NCI-H2196 (cell line): Measurements from ENCODE around the gene SPATA6L.

ENCODE experiments used
- DNase-seq: peaks from one replicate; lab custom pipeline; 2025; ENCODE audit not compliant: unreplicated experiment; lab: John Stamatoyannopoulos, UW

SPATA6L gene

DNA sequence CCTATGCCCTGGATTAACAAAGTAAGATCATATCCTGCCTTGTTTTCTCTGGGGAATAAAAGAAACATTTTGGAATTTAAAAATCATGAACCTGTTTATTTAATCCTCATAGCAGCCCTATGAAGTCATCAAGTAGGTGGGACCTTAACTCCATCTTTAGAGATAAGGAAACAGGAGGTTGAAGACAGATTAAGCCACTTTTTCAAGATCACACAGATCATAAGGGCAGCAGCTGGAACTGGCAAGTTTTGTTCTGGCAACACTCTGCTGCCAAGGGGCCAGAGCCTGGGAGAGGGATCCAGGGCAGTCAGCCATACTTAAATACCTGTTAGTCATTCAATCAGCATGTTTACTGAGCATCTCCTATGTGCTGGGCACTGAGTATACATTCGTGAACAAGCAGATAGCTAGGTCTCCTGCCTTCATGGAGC, 112.3 kb downstream of the SPATA6L start:
- no peak for DNase-seq

DNA sequence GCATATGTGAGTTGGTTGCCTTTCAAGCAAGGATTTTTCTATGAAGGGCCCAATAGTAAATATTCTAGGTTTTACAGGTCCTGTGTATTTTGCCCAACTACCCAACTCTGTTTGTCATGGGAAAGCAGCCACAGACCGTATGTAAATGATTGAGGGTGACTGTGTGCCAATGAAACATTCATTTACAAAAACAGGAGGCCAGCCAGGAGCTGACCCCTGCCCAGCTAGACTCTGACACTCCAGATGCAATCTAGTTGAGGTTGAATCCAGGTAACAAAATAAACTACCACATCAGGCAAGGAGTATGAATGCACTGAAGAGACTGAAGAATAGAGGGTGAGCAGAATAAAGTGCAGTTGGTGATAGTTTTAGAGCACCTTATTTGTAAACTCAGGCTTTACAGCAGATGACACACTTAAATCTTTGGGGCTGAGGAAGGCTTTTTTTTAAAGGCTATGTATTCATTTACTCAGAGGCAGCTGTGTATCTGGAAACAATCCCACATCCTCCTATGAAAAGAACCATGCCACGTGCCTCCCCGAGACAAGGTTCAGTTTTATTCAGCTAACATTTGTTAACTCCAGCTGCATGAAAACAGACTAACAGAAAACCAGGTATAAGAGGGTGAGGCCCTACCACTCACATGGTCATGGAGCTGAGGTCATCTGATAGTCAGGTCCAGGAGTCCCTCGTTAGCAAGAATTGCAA, 115.3 kb downstream of the SPATA6L start:
- DNase-seq: no peak

DNA sequence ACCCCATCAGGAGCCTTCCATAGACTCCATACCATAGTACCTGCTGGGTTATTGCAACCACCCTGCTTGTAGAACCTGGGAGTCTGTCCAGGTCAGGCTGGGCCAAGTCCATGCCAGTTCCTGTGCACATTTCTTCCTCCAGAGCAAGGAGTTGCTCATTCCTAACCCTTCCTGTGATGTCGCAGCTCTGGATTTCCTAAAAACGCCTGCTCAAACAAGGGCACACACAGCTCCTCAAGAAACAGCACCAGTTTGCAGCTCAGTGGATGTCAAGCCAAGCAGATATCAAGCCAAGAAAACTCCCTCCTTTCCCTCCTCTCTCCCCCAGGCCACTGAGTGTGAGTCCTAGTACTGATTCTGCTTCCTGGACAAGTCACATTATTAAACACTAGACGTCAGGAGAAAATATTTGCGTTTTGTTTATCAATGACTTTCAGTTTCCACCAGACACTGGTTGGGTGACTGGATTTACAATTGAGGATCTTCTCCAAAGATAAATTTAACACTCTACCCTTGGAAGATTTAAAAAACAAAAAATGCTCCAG, 116.5 kb downstream of the SPATA6L start:
- DNase-seq: no peak

DNA sequence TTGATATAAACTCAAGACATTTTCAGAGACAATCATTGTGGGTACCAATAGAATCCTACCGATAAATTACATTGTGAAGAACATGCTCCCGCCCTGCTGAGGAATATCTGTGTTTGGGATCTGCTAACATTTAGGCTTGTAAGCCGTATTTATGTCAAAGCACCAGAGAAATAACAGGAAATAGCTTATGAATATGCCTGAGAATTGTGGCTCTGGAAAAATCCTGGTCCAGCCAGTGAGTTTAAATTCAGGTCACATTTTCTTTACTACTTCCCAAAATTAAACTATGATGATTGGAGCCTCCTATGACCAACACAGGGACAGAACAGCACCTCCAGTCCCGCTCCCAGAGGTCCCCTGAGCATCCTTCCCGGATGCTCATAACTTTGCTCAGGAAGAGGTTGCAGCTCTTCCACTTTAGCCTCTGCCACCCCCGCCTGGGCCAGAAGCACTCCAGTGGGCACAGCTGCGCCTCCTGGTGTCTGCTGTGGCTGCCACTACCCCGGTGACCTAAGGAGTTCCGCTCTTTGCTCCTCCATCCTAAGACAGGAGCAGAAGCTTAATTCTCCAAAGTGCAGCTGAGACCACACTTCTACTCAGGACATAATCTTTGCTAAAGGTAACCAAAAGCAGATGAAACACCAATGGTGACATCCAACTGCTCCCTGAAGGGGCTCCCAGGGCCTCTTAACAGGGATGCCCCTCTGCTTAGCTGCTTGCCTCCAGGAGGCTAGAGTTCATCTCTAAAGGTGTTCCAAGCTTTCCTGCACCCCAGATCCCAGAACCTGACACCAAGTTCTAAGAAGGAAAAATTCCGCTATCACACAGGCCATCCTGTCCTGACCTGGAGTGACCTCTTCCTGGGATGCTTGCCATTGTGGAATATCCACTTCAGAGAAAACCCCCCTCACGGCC, 117.2 kb downstream of the SPATA6L start:
- no peak for DNase-seq
